ENCODE data around the gene PTPRK.

GRCh38 chr6:128167552-128167951 lies 352.8 kb downstream of the PTPRK start:
- TF ChIP-seq CTCF (conservative IDR thresholded peaks at IDR 0.05) (no peak), ZFX (IDR thresholded peaks at IDR 0.05) (no peak)
